G401 (cell line): ENCODE measurements around the gene ABCB8. TPM values are rescaled to one million over a fixed set of nuclear protein-coding genes. Genes with fewer than 3 reads are reported as not detected.
"Not testable (repeated sequence)": the region's sequence is repeated elsewhere in the genome, so short reads cannot be mapped to it uniquely, and the experiment has no call there.

ENCODE experiments used
- DNase-seq: peaks from one replicate; pipeline ENCODE4 v3.0.0-alpha.2; 2015; ENCODE audit warnings: low spot score
- in situ Hi-C: cut with HindIII; loops from 2 replicates; pipeline ENCODE4 v1.10.0; 2016; ENCODE audit warnings: low sequenced_read_pairs, mixed read lengths
- total RNA-seq: library from RNA; depleted of rRNA; stranded (reverse); fragments of >200 nt; shearing (Covaris generic); gene quantifications from 2 replicates; pipeline ENCODE4 v1.2.3, GENCODE V29; 2014

Gene ABCB8
- total RNA-seq, 1 experiment from 2014 or later, result 34.0 TPM

- DNase-seq, in situ Hi-C loops: not testable (repeated sequence)
These were observed 16.6 kb upstream of the ABCB8 start for GRCh38 chr7:151011616-151012015.

DNA sequence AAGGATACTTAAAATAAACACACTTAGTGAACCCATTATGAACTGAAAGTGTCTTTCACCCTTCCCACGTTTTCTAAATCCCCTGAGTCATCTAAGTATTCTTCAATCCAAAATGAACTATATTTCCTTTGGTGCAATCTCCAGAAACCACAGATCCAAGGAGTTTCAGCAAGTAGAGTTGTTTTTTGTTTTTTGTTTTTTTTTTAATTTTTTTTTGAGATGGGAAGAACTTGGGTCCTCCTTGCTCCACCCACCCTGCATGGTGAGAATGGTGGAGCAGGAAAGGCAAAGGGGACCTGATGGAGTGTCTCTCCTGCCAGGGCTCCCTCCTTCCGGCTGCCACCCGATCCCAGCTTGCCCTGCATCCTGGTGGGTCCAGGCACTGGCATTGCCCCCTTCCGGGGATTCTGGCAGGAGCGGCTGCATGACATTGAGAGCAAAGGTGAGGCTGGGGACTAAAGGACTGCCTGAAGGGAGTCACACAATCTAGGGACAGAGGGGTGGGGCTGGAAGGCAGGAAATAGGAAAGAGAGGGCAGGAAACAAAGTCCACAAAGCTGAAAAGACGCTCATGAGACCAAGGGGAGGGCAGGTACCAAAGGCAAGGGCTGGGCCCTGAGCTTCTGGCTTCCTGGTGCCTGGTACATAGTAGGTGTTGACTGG lies 16.1 kb upstream of the ABCB8 start:
- in situ Hi-C loops, result no loop called here
- no peak for DNase-seq

DNA sequence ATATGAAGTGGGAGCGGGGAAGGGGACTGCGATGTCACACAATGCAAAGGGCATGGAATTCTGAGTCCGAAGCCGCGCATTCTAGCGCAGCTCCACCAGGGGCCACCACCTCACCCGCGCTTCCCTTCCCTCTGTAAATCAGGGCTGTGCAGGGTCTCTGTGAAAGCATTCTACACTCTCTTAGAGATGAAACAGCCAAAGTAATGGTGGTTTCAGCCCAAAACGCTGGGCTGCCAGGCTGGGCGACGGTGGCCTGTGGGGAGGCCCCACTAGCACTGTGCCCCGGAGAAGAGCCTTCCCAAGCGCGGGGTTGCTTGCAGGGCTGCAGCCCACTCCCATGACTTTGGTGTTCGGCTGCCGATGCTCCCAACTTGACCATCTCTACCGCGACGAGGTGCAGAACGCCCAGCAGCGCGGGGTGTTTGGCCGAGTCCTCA lies 15.3 kb upstream of the ABCB8 start:
- peak; percentile 34 for DNase-seq
- in situ Hi-C loops, result no loop called here

DNA sequence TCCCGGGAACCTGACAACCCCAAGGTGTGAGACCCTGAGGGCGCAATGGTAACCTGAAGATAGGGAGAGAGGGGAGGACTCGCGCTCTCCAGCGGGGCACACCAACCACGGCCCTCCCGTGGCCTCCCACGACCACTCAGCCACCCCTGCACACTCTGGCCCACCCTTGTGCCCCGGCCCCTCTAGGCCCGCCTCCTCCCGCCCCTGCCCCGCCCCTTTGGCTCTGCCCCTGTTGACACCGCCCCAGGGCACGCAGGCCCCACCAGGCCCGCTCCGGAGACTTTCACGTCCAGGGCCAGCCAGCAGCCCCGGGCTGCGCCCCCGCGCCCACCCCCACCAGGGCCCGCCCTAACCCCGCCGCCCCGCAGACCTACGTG lies 14.9 kb upstream of the ABCB8 start:
- in situ Hi-C loops, result no loop called here

GRCh38 chr7:151013733-151014497 lies 14.3 kb upstream of the ABCB8 start:
- in situ Hi-C loops, result no loop called here
- DNase-seq, result peak; percentile 84

More for the DNA sequence above, 14.9 kb upstream of the ABCB8 start:
- DNase-seq, result no peak

DNA sequence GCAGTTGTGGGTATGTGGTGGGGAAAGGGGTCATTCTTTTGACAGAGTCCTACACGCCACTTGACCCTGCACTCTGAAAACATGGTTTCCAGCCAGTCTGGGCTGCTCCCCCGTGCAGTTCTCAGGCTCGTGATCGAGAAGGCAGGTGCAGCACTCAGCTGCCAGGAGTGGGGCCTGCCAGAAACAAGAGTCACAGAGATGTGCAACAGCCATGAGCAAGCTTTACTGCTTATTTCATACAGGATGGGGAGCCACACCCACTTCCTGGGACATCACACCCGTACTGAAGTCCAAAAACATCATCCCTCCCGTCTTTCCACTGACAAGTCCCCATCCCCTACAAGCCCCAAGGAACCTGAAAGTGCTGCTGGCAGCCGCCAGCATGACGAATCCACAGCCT lies 13.3 kb upstream of the ABCB8 start:
- no peak for DNase-seq

GRCh38 chr7:151015967-151016366 lies 12.3 kb upstream of the ABCB8 start:
- in situ Hi-C loops, result no loop called here

More for the DNA sequence above, 13.3 kb upstream of the ABCB8 start:
- in situ Hi-C loops, result no loop called here

DNA sequence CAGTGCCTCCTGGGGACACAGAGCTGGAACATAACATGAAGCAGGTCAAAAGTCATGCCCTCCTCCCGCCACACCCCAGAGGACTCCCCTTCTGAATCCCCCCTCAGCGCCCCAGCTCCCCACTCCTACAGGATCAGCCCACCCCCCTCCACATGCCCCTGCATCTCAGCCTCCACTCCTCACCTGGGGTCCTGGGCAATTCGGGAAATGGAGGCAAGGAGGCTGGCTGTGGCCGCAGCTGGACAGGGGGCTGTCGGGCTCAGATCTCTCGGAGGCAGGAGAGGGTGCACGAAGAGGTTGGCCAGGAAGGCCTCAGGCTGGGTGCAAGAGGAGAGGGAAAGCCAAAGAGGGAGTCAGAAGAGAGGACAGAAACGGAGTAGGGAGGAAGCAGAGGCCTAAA lies 11.7 kb upstream of the ABCB8 start:
- in situ Hi-C loops, result no loop called here
- no peak for DNase-seq

More at GRCh38 chr7:151015967-151016366, 12.3 kb upstream of the ABCB8 start:
- DNase-seq, result no peak

- in situ Hi-C loops, result no loop called here
- no peak for DNase-seq
These were observed 11.3 kb upstream of the ABCB8 start for GRCh38 chr7:151016942-151017341.

DNA sequence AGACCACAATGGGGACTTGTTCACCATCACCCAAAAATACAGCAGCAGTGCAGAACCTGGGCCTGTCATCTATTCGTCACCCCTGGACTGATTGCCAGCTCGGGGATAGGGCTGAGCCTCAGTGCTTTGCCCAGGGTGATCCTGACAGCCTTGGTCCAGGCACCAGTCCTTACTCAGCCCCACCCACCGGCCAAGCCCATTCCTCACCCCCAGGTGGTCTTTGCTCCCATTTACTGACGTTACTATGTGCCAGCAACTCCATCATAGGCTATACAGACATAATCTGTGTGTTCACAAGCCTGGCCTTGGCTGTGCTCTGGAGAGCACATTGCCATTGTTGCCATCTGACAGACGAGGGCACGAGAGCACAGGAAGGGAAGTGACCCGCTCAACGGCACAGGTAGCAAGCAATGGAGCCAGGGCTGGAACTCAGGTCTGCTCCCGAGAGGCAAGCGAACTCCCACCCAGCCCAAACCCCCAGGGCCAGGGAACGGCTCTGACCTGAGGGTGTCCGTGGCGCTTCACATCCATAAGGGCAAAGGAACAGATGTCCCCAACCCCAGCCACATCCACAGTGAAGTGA lies 10.8 kb upstream of the ABCB8 start:
- no peak for DNase-seq
- in situ Hi-C loops, result no loop called here

GRCh38 chr7:151017953-151018420 lies 10.3 kb upstream of the ABCB8 start:
- DNase-seq, result peak; percentile 43
- in situ Hi-C loops, result no loop called here

DNA sequence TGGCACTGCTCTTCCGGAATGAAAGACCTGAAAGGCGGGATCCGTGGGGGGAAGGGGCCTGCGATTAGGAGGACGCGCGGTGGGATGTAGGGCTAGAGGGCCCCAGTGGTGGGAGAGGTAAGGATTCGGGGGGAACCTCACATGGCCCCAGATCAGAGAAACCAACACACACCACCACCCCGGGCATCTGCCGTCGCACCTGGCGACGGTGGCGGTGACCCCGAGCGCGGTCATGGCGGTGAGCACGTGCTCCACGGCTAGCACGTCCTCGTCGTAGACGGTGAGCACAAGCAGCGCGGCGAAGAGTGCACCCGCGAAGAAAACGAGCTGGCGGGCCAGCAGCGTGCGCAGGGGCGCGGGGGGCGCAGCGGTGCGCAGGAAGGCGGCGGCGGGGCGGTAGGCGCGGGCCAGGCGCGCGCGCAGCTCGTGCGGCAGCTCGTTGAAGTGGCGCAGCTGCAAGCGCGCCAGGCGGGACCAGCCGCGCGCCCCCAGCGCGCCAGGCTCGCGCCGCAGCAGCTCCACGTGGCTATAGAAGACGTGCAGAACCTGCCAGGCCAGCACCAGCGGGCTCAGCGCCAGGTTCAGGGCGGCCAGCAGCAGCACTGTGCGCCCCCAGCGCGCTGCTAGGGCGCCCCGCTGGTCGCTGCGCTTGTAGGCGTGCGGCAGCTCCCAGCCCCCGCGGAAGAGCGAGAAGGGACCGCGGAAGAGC lies 9.7 kb upstream of the ABCB8 start:
- no peak for DNase-seq
- in situ Hi-C loops, result no loop called here

DNA sequence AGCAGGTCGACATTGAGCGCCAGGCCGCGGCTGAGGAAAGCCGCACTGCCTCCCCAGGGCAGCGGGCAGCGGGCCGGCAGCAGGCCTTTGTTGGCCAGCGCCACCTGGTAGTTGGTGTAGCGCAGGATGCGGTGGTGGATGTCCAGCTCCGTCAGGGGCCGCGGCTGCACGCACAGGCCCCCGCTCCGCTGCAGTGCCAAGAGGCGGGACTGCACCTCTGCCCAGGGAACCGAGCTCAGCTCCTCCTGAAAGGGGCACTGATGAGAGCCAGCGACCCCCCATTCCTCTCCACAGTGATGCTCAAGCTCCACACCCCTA lies 9.2 kb upstream of the ABCB8 start:
- in situ Hi-C loops, result no loop called here
- peak; percentile 38 for DNase-seq

DNA sequence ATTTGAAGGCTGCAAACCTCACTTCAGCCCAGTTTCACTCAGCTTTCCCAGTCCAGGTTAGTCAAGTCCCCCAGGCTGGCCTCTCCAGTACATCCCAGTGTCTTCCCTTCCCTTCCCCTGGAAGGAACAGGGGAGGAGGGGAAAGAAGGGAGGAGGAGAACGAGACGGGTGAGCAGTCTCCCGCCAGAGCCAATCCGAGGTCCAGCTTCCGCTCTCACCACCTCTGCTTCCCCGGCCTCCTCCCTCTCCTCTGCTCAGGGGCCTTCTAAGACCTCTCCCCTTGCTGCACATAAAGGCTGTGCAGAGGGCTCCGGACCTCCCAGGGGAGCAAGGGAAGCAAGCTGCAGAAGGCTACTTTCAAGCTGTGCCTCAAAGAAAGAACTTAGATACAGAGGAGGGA lies 8.0 kb upstream of the ABCB8 start:
- in situ Hi-C loops, result no loop called here
- DNase-seq, result no peak

DNA sequence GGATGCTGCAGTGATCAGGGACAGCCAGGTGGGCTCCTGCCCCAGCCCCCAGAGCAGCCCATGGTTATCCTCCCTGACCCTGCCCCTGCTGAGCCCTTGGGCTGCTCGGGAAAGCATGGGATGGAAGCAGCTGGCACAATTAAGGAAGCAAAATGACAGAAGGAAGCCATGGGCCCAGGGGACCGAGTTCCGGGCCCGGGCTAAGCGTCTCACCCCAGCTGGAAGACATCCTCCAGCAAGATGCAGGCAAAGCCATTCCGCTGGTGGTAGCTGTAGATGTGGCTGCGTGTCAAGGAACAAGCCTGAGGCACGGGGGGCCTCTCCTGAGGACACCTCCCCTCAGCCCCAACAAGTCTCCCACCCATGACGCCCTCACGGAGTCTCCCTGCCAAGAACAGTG lies 5.0 kb upstream of the ABCB8 start:
- in situ Hi-C loops, result no loop called here

DNA sequence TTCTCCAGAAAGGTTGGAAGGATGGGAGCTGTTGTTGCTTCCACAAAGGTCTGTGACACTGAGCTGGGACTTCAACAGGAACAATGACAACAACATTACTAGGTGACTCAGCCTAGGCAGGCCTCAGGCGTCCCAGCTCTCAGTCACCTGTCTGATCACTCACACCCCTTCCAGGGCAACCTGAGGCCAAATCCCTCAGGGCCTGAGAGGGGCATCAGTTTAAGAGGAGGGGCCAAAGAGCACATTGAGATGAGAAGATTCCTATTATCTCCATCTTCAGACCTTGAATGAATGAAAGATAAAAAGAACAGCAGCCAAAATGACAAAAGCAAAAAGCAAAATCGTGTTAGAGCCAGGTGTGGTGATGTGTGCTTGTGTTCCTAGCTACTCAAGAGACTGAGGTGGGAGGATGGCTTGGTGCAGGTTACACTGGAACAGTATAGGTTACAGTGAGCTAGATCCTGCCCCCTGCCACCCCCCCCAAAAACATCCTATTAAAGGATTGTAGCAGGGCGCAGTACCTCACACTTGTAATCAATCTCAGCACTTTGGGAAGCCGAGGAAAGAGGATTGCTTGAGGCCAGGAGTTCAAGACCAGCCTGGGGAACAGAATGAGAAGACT lies 3.7 kb upstream of the ABCB8 start, which contains the start of gene ATG9B:
Gene ATG9B (minus strand): TSS at position 60 of the 622 bp plus-strand sequence. CDS start 71 bp downstream, outside the sequence.
- DNase-seq, result no peak
- in situ Hi-C loops, result no loop called here

More for the DNA sequence above, 5.0 kb upstream of the ABCB8 start:
- DNase-seq, result no peak

DNA sequence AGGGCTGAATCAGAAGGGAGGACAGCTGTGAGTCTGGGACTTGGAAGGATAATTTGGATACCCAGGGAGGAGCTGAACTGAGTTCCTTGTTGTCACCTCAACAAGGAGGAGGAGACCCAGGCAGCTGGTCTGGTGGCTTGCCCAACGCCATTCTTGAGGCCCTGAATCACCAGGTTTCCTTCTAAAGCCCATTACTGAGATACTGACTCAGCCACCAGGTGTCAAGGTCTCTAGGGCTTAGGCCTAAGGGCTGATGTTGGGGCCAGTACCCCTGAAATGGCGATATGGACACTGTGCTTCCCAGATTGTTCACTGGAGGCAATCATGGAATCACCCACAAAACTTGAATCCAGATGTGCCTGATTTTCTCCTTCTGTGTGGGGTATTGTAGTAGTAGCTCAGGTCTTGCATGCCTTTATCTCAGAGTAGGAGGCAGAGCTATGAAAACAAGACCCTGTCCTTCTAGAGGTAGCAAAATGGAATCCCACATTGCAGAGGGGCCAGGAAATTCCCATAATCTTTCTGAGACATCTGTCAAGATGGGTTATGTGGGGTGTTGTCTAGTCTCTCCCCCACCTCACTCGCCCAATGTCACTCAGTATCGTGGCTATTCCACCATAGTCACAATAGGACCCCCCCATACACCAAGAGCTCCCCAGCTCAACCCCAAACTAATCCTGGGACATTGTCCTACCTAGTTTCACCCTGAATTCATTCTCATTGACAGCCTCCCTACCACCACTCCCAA lies 2.2 kb upstream of the ABCB8 start:
- in situ Hi-C loops, result no loop called here
- DNase-seq, result no peak
